ENCODE measurements around the gene CRABP2.

GRCh38 chr1:156652992-156653355, 52.4 kb downstream of the CRABP2 start:
- TF ChIP-seq POLR2AphosphoS5 (IDR thresholded peaks at IDR 0.05; ENCODE audit: insufficient read depth, low read depth, low read length) (no peak), EZH2 (IDR thresholded peaks at IDR 0.05; ENCODE audit: borderline replicate concordance, low read depth, low read length, severe bottlenecking) (no peak), MYC (IDR thresholded peaks at IDR 0.05; ENCODE audit: low read depth, low read length) (no peak), POLR2A (IDR thresholded peaks at IDR 0.05; ENCODE audit: low read depth, low read length) (no peak), JUN (IDR thresholded peaks at IDR 0.05; ENCODE audit: borderline replicate concordance, insufficient read depth, insufficient read length, low read depth) (no peak), FOS (IDR thresholded peaks at IDR 0.05; ENCODE audit: borderline replicate concordance, insufficient read depth, low read length) (no peak), GATA2 (IDR thresholded peaks at IDR 0.05; ENCODE audit: insufficient read depth, insufficient read length, low read depth, low read length) (no peak)
- TF ChIP-seq, protein P1, sequence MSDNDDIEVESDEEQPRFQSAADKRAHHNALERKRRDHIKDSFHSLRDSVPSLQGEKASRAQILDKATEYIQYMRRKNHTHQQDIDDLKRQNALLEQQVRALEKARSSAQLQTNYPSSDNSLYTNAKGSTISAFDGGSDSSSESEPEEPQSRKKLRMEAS (IDR thresholded peaks at IDR 0.05; ENCODE audit: insufficient read depth, insufficient read length), result no peak
- TF ChIP-seq, protein P2, sequence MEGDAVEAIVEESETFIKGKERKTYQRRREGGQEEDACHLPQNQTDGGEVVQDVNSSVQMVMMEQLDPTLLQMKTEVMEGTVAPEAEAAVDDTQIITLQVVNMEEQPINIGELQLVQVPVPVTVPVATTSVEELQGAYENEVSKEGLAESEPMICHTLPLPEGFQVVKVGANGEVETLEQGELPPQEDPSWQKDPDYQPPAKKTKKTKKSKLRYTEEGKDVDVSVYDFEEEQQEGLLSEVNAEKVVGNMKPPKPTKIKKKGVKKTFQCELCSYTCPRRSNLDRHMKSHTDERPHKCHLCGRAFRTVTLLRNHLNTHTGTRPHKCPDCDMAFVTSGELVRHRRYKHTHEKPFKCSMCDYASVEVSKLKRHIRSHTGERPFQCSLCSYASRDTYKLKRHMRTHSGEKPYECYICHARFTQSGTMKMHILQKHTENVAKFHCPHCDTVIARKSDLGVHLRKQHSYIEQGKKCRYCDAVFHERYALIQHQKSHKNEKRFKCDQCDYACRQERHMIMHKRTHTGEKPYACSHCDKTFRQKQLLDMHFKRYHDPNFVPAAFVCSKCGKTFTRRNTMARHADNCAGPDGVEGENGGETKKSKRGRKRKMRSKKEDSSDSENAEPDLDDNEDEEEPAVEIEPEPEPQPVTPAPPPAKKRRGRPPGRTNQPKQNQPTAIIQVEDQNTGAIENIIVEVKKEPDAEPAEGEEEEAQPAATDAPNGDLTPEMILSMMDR (IDR thresholded peaks at IDR 0.05; ENCODE audit: extremely low read depth in 1 of 2, insufficient read depth in 1 of 2, low read depth in 1 of 2, low read length in 2 of 2), result no peak

All from endothelial cell of umbilical vein (primary cell).